Osteocyte (in vitro differentiated cells): ENCODE data around the gene ADAM10. TPM values are rescaled to one million over a fixed set of nuclear protein-coding genes. Genes with fewer than 3 reads are reported as not detected.
"Not testable (repeated sequence)": the region's sequence is repeated elsewhere in the genome, so short reads cannot be mapped to it uniquely, and the experiment has no call there.

Source experiments
- DNase-seq: peaks from one replicate; pipeline ENCODE4 v3.0.0; 2021; ENCODE audit warnings: mixed read lengths; ENCODE audit not compliant: unreplicated experiment; ENCODE audit errors: extremely low spot score
- H3K27ac Mint-ChIP-seq: one replicate; pipeline ENCODE4 v1.8.0; 2021; ENCODE audit warnings: mild to moderate bottlenecking, mixed read lengths; ENCODE audit not compliant: unreplicated experiment
- H3K27me3 Mint-ChIP-seq: one replicate; pipeline ENCODE4 v1.8.0; 2021; ENCODE audit warnings: mixed read lengths; ENCODE audit not compliant: unreplicated experiment
- H3K36me3 Mint-ChIP-seq: one replicate; pipeline ENCODE4 v1.8.0; 2021; ENCODE audit warnings: mixed read lengths; ENCODE audit not compliant: unreplicated experiment
- H3K4me1 Mint-ChIP-seq: one replicate; pipeline ENCODE4 v1.8.0; 2021; ENCODE audit warnings: mixed read lengths; ENCODE audit not compliant: unreplicated experiment
- H3K4me3 Mint-ChIP-seq: one replicate; pipeline ENCODE4 v1.8.0; 2021; ENCODE audit warnings: mild to moderate bottlenecking, moderate library complexity, mixed read lengths; ENCODE audit not compliant: unreplicated experiment
- H3K9me3 Mint-ChIP-seq: one replicate; pipeline ENCODE4 v1.8.0; 2021; ENCODE audit warnings: mixed read lengths; ENCODE audit not compliant: unreplicated experiment
- total RNA-seq: library from RNA; stranded (reverse); gene quantifications from 2 replicates; pipeline ENCODE4 v1.2.1, GENCODE V29; 2021
- TF ChIP-seq, protein P1 (sequence below): fragments of 200-600 bp; sonication (generic); IDR thresholded peaks from 2 replicates; pipeline ENCODE4 v1.5.0; 2021; ENCODE audit warnings: antibody characterized with exemption, mild to moderate bottlenecking, moderate library complexity

ADAM10 gene
- total RNA-seq, 1 donor from 2014 or later = 169 TPM

DNA sequence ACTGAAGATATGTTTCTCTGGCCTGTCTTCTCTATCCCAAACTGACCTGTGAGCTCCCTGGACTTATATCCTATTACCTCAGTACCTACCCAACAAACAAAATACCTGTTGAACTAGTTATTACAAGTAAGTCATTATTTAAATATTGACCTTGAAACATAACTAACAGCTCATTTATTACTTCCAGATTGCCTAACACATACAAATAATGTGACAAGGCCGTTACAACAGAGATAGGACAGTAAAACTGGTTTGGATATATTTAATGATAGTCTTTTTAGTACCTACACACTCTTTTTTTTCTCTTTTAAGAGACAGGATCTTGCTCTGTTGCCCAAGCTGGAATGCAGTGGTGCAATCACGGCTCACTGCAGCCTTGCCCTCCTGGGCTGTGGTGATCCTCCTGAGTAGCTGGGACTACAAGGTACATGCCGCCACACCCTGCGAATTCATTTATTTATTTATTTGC, 145.0 kb downstream of the ADAM10 start:
- H3K27ac Mint-ChIP-seq = no peak overlapping the region
- TF ChIP-seq, protein P1, sequence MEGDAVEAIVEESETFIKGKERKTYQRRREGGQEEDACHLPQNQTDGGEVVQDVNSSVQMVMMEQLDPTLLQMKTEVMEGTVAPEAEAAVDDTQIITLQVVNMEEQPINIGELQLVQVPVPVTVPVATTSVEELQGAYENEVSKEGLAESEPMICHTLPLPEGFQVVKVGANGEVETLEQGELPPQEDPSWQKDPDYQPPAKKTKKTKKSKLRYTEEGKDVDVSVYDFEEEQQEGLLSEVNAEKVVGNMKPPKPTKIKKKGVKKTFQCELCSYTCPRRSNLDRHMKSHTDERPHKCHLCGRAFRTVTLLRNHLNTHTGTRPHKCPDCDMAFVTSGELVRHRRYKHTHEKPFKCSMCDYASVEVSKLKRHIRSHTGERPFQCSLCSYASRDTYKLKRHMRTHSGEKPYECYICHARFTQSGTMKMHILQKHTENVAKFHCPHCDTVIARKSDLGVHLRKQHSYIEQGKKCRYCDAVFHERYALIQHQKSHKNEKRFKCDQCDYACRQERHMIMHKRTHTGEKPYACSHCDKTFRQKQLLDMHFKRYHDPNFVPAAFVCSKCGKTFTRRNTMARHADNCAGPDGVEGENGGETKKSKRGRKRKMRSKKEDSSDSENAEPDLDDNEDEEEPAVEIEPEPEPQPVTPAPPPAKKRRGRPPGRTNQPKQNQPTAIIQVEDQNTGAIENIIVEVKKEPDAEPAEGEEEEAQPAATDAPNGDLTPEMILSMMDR = no peak
- no peak overlapping the region for H3K4me3 Mint-ChIP-seq
- H3K4me1 Mint-ChIP-seq = no peaks in the 10 kb centered on the region
- DNase-seq = no peak
- no peaks in the 10 kb centered on the region for H3K9me3 Mint-ChIP-seq
- no peaks in the 10 kb centered on the region for H3K27me3 Mint-ChIP-seq
- peaks cover 42% of the 10 kb centered on the region for H3K36me3 Mint-ChIP-seq

DNA sequence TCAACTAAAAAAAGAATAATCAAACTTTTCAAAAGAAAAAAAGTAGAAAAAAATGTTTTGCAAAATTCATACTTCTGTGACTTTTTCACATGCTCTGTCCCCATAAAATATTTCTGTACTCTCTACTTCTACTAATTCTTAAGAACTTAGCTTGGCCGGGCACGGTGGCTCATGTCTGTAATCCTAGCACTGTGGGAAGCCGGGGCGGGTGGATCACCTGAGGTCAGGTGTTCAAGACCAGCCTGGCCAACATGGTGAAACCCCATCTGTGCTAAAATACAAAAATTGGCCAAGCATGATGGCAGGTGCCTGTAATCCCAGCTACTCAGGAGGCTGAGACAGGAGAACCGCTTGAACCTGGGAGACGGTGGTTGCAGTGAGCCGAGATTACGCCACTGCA, 145.6 kb downstream of the ADAM10 start:
- not testable (repeated sequence) for H3K27me3 Mint-ChIP-seq, H3K9me3 Mint-ChIP-seq, H3K27ac Mint-ChIP-seq, H3K4me1 Mint-ChIP-seq, DNase-seq, H3K4me3 Mint-ChIP-seq
- H3K36me3 Mint-ChIP-seq = peaks cover 38% of the 10 kb centered on the region

DNA sequence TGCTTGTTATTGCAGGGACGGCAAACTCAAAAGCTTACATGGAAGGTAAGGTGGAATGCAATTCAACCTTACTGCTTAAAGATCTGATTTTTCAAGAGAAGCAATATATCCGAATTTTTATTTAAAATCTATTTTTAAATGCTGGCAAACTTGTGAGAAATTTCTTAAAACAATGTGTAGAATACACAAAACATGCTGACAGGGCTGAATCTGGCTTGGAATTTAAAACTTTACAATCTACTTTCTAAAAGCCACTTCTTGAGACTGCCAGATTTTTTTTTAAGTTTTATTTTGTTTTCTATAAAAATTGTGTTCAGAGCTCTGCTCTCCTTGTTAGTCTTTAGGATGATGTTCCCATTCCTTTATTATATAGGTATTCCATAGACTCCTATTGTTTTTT, 146.7 kb downstream of the ADAM10 start:
- DNase-seq = no peak
- Mint-ChIP-seq H3K27ac (no peak overlapping the region), H3K36me3 (peaks cover 35% of the 10 kb centered on the region), H3K27me3 (no peaks in the 10 kb centered on the region), H3K4me1 (no peaks in the 10 kb centered on the region), H3K9me3 (no peaks in the 10 kb centered on the region), H3K4me3 (no peak overlapping the region)
- TF ChIP-seq, protein P1 = no peak

DNA sequence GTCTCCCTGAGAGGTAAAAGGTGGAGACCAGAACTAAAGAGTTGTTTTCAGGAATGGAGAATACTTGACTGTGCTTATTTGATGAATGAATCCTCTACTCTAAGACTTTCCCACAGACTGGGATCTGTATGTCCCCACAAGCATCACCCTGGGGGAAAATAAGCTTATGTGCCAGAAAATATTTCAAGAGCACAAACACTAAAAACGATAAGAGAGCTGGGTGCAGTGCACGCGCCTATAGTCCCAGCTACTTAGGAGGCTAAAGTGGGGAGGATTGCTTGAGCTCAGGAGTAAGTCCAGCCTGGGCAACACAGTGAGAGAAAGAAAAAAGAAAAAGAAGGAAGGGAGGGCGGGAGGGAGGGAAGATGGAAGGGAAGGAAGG, 150.7 kb downstream of the ADAM10 start:
- H3K4me1 Mint-ChIP-seq = no peaks in the 10 kb centered on the region
- TF ChIP-seq, protein P1 = no peak
- DNase-seq = no peak
- H3K36me3 Mint-ChIP-seq = peaks cover 34% of the 10 kb centered on the region
- H3K27me3 Mint-ChIP-seq = no peaks in the 10 kb centered on the region
- H3K4me3 Mint-ChIP-seq = no peak overlapping the region
- no peak overlapping the region for H3K27ac Mint-ChIP-seq
- no peaks in the 10 kb centered on the region for H3K9me3 Mint-ChIP-seq

DNA sequence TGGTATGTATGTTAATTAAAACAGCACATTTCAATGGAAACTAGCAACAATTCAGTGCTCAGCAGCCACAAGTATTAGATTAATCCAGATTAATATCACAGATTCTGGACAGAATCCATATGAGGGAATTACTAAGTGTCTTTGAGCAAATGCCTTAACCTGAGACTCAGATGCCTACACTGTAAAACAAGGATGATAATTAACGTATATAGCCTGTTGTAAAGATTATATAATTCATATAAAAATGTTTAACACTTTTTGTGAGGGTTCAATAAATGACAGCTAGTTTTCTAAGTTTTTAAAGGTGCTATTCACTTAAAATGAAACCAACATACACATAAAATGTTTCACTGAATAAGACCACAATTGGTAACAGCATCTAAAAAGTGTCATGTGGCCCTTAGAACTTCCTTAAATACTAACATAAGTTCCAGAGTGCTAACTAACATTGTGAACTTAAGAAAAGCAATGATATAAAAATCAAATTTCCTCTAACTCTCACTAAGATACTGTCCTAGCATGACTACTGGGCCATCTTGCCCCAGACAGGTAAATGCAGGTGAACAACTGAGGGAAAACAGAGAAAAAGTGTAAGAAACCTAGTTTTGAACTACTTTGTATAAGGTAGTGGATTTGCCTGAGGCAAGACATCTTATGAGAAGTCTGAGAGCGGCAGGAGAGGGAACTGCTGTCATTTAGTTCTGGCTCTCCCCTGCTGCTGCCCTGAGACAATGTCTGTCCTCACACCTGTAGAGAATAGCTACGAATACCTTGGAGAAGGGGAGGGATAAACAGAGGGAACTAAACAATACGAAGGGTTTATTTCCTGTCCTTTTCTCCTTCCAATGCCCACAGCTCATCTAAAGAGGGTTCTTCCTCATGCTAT, 151.3 kb downstream of the ADAM10 start:
- TF ChIP-seq, protein P1 = no peak
- no peaks in the 10 kb centered on the region for H3K27me3 Mint-ChIP-seq
- no peak overlapping the region for H3K27ac Mint-ChIP-seq
- no peaks in the 10 kb centered on the region for H3K9me3 Mint-ChIP-seq
- H3K4me3 Mint-ChIP-seq = no peak overlapping the region
- no peaks in the 10 kb centered on the region for H3K4me1 Mint-ChIP-seq
- DNase-seq = no peak
- peaks cover 34% of the 10 kb centered on the region for H3K36me3 Mint-ChIP-seq
